CD4-positive, alpha-beta T cell treated with Interleukin-12 subunit alpha and Interleukin-12 subunit beta, for 1 hour (primary cell): Measurements from ENCODE around the gene TEX29.

Experiments
- DNase-seq: peaks from one replicate; pipeline ENCODE4 v3.0.0-alpha.2; 2020

Gene TEX29

GRCh38 chr13:111323549-111323948 lies 3.1 kb downstream of the TEX29 start:
- DNase-seq: no peak

GRCh38 chr13:111323950-111324651 lies 3.7 kb downstream of the TEX29 start:
- no peak for DNase-seq

GRCh38 chr13:111324736-111325135 lies 4.3 kb downstream of the TEX29 start:
- no peak for DNase-seq

DNA sequence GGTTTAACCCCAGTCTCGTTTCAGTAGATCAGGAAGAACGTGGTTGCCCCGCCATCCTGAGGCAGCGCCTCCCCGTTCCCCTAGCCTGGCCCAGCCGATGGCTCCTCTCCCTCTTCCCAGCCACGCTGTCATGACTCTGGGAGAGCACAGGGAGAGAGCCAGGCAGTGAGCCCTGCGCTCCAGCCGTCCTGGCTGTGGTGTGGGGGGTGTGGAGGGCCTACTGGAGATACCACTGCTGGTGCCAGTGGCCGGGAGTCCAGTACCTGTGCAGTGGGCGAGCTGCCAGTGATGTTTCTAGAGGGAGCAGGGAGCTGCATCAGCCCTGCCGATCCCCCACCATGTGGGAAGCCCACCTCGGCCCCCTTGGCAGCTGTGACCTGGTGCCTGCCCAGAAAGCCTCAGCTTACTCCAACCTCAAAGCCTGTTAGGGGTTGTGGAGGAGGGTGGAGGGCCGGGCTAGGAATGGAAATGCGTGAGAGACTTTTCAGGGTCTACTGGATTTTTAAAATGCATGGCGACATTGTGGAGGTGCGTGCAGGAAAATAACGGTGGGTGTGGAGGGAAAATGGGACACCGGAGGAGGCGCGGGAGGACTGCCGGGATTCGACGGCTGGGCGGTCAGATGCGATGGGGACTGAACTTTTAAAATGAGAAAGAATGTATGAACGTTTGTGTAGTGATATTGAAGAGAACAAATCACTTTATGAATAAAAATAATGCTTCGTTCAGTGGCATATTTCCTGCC lies 4.9 kb downstream of the TEX29 start:
- DNase-seq: no peak

- DNase-seq: no peak
Measured at GRCh38 chr13:111325941-111326620, 5.6 kb downstream of the TEX29 start.

DNA sequence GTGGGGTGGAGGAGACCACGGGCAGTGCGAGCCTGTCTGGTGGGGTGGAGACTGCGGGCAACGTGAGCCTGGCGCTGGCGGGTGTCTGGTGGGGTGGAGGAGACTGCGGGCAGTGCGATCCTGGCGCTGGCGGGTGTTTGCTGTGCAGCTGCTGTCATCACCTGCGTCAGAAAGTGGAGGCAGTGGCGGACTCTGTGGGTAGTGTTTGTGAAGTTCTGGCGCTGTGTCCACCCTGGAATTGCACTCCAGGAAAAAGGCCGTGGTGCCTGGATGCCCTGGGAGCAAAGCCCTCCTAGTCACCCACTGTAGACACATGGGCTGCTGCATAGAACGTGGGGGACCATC lies 6.2 kb downstream of the TEX29 start:
- no peak for DNase-seq

GRCh38 chr13:111326981-111327642 lies 6.7 kb downstream of the TEX29 start:
- DNase-seq: no peak

DNA sequence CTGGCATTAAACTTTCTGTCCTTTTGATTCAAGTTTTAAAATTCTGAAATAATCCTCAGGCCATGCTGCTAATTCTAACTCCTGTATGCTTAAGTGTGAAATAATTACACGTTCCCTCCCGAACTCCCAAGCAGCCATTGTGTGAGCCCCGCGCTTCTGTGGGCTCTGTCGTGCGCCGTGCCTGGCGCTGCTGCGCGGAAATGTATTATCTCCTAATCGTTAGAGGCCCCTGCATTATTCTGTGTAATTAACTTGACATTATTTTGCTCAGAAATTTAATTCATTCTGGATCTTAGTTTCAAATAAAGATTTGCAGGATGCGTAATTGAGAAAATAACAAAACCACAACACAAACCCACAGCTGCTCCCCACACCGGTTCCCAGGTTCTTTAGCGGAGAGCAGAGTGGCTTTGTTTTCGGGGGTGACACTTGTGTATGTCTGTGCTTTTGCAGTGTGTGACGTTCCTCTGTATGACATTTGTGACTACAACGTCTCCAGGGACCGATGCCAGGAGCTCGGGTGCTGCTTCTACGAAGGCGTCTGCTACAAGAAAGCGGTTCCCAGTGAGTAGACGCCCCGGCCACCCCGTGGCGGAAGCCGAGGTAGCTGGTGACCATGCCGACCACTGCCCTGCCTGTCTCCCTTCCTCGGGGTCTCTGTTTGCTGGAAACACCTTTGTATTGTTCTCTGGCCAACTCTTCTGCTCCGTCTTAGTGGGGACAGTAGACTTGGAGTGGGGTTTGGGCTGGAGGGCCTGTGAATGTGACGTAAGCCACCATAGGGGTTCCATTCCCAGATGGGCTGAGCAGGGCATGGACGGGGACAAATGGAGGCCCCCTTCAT lies 7.5 kb downstream of the TEX29 start:
- DNase-seq: no peak

DNA sequence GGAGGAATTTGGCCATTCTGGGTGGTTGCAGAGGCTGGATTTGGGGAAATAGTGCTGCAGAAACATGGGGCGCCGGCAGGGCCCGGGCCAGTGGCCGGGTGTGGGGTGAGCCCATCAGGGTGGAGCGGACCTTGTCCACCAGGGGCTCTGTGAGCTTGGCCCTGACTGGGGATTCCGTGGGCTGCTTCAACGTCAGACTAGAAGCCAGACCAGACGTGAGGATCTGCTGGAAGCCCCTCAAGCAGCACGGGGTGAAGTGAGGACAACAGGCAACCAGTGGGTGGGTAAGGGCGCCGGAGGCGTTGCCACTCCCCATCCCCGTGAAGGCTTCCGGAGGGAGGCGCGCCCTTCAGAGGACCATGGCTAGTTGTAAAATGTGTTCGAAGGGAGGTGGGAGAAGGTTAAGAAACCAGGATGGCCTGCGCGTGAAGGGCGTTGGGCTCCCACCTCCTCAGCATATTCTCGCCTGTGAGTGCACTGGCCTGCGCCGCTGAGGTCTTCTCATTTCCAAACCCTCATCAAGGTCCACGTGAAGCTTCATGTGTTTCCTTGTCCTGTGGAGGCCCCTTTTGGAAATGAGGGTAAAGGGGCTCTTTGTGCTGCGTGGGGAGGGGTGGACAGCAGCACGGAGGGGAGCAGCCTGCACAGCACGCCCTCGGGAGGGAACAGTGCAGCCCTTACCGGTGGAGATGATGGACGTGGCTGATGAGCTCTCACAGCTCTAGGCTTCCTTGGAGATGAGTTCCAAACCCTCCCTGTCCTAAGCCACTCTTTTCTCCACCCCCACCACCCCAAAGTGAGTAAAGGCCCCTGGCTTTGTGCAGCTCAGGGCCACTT lies 8.3 kb downstream of the TEX29 start:
- no peak for DNase-seq

GRCh38 chr13:111329641-111330040 lies 9.2 kb downstream of the TEX29 start:
- DNase-seq: no peak

- no peak for DNase-seq
Measured at GRCh38 chr13:111330066-111330610, 9.7 kb downstream of the TEX29 start.

GRCh38 chr13:111335298-111335697 lies 14.9 kb downstream of the TEX29 start:
- no peak for DNase-seq

DNA sequence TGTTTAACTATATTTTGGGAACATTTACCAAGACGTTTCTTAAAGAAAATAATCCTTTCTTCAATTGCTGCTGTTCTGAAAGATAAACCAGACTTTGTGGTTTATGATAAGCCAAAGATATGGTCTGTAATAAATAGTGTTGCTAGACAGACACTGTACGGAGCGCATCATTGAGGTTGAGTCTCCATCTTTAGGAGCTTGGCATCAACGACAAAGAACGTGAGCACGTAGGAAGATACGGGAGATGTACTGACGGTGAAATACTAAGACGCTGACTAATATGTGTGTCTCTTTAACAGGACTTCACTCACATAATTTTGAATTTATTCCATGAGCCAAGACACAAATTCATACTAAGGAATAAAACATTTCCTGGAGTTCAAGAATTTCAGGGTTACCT lies 16.2 kb downstream of the TEX29 start:
- DNase-seq: no peak

- DNase-seq: no peak
Measured at GRCh38 chr13:111337206-111337605, 16.8 kb downstream of the TEX29 start.

DNA sequence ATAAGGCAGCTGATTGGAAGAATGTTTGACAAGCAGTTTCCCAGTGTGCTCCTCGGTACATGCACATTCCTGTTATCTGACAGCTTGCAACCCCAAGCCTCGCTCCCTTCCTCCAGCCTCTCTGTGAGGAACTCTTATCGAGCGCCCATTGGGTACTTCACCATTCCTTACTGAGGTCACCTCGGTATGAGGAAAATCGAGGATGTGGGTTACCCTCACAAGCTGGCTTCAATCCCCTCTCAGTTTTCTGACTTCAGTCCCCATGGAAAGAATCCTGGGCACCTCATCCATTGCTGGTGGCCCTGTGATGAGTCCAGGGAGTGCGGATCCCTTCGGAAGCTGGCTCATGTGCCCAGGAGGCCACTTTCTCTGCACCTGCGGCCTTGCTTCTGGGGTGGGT lies 17.3 kb downstream of the TEX29 start:
- no peak for DNase-seq

DNA sequence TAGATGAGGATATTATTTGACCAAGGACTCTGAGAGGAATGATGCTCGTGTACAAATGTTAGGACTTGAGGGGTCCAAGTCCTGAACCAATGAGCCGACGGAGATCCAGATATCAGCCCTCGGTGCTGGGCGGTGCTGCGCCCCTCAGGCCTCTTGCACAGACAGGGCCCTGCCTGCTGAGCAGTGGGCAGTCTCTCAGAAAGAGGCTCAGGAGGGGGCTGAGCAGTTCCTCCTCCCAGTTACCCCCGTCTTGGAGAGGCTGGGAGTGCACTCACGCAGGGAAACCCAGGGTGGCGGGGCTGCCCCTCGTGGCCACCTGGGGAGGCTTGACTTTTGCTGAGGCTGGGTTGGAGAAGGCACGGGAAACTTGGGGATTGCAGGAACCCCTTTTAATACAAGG lies 18.4 kb downstream of the TEX29 start:
- no peak for DNase-seq

DNA sequence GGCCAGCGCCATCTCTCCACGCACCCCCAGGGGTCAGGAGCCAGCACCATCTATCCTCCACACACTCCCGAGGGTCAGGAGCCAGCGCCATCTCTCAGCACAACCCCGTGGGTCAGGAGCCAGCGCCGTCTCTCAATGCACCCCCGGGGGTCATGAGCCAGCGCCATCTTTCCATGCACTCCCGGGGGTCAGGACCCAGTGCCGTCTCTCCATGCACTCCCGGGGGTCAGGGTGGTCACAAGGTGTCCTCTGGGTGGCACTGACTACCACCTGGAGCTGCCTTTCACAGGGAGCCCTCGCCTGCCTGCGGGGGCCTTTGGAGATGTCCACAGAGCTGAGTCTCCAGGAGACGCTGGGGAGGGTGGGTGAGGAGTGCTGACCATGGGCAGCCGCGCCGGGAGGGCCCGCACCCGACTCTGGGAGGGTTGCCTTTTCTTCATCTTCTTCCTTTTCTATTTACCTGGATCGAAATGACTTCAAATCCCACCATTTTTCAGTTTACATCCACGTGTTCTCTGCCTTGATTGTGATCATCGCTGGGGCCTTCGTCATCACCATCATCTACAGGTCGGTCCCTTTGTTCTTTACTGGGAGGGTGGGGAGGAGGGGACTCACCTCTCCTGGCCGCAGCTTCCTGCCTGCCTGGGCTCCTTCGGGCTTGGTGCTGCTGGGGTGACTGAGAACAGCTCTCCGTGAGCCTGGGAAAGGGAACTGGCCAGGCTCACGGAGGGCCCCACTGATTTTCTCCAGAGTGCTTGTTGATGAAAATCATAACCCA lies 19.1 kb downstream of the TEX29 start:
- no peak for DNase-seq

- DNase-seq: no peak
Measured at GRCh38 chr13:111341886-111342285, 21.4 kb downstream of the TEX29 start.

DNA sequence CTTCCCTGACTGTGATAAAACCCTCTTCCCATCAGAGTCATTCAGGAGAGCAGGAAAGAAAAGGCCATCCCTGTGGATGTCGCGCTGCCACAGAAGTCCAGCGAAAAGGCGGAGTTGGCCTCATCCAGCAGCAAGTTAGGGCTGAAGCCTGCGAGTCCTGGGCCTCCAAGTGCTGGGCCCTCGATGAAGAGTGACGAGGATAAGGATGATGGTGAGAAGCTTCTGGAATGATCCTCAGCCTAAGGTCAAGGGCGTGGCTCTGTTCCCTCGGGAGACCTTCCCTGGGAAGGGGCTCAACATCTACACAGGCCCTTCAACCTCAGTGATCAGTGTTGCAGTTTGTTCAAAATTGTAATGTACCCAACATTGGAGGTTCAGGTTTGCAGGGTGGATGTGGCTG lies 22.3 kb downstream of the TEX29 start:
- no peak for DNase-seq

DNA sequence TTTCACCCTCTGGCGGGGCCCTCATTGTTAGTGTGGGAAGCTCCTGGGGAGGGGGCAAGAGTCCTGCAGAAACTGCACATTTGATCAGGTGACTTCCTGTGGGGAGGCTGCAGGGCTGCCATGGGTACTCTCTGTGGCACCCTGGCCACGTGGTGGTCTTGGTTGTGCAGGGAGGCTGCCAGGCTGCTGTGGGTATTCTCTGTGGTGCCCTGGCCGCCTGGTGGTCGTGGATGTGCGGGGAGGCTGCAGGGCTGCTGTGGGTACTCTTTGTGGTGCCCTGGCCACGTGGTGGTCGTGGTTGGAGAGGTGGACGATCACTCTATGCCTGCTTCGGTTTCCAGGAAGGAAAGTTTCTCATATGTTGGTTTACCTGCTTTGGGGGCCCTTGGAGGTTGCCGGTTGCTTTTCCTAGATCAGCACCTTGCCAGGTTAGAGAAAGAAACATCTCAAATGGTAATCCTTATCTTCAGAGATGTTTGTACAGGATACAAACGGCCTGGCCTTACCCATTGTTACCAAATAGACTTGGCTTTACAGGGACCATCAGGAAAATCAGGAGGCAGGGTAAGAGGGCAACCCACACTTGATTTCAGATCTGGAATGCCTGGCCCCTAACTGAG lies 22.9 kb downstream of the TEX29 start:
- no peak for DNase-seq
